ENCODE results near the gene SMARCD2.

DNA sequence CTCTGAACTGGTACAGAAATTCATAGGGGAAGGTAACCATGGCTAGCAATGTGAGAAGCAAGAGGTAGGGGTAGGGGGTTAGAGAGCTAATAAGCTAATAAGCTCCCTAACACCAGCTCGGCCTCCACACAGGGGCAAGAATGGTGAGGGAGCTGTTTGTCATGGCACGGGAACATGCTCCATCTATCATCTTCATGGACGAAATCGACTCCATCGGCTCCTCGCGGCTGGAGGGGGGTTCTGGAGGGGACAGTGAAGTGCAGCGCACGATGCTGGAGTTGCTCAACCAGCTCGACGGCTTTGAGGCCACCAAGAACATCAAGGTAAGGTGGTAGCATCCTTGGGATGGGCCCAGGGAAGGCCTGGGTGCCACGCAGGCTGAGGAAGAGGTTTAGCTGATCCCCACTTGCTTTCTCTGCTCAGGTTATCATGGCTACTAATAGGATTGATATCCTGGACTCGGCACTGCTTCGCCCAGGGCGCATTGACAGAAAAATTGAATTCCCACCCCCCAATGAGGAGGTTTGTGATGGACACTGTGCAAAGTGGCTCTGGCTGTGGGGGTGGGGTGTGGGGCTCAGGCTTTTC is 11.5 kb downstream of the SMARCD2 start:
- TF ChIP-seq, protein P1, sequence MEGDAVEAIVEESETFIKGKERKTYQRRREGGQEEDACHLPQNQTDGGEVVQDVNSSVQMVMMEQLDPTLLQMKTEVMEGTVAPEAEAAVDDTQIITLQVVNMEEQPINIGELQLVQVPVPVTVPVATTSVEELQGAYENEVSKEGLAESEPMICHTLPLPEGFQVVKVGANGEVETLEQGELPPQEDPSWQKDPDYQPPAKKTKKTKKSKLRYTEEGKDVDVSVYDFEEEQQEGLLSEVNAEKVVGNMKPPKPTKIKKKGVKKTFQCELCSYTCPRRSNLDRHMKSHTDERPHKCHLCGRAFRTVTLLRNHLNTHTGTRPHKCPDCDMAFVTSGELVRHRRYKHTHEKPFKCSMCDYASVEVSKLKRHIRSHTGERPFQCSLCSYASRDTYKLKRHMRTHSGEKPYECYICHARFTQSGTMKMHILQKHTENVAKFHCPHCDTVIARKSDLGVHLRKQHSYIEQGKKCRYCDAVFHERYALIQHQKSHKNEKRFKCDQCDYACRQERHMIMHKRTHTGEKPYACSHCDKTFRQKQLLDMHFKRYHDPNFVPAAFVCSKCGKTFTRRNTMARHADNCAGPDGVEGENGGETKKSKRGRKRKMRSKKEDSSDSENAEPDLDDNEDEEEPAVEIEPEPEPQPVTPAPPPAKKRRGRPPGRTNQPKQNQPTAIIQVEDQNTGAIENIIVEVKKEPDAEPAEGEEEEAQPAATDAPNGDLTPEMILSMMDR (IDR thresholded peaks at IDR 0.05), result no peak
- no peak for TF ChIP-seq POLR2A (IDR thresholded peaks at IDR 0.05)
